ENCODE data around the gene PHF21A.

DNA sequence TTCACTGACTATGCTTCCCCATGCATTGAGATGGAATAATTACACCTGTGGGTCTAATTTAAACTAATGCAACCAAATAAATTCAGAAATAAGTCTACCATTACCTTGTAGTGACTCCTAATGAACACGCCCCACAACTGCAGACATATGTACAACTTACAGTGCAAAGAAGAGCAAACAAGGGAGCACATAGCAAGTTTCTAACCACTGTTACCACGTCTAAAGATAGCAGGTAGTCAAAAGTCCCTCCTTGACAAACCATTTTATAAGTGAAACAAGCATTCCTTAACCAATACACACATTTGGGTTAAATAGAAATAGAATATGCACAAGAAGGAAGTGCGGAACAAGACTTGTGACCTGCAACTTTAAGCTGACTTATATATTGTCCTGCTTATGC, 20.6 kb downstream of the PHF21A start:
- TF ChIP-seq, protein P1, sequence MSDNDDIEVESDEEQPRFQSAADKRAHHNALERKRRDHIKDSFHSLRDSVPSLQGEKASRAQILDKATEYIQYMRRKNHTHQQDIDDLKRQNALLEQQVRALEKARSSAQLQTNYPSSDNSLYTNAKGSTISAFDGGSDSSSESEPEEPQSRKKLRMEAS (IDR thresholded peaks at IDR 0.05) = no peak
- TF ChIP-seq KDM5A (IDR thresholded peaks at IDR 0.05; ENCODE audit: low read length) (no peak), EZH2 (IDR thresholded peaks at IDR 0.05; ENCODE audit: low read depth, low read length, severe bottlenecking) (no peak), CHD2 (IDR thresholded peaks at IDR 0.05; ENCODE audit: low read length) (no peak), RAD21 (IDR thresholded peaks at IDR 0.05 in 1 of 2, conservative IDR thresholded peaks at IDR 0.05 in 1 of 2; ENCODE audit: low read depth in 2 of 2, low read length in 2 of 2) (no peak), ZNF274 (IDR thresholded peaks at IDR 0.05; ENCODE audit: borderline replicate concordance, extremely low read depth, low read length) (no peak), EP300 (IDR thresholded peaks at IDR 0.05; ENCODE audit: borderline replicate concordance in 1 of 2, low read depth in 2 of 2, low read length in 2 of 2) (no peak), CBX5 (IDR thresholded peaks at IDR 0.05; ENCODE audit: low read depth, low read length) (no peak)
- TF ChIP-seq, protein P2, sequence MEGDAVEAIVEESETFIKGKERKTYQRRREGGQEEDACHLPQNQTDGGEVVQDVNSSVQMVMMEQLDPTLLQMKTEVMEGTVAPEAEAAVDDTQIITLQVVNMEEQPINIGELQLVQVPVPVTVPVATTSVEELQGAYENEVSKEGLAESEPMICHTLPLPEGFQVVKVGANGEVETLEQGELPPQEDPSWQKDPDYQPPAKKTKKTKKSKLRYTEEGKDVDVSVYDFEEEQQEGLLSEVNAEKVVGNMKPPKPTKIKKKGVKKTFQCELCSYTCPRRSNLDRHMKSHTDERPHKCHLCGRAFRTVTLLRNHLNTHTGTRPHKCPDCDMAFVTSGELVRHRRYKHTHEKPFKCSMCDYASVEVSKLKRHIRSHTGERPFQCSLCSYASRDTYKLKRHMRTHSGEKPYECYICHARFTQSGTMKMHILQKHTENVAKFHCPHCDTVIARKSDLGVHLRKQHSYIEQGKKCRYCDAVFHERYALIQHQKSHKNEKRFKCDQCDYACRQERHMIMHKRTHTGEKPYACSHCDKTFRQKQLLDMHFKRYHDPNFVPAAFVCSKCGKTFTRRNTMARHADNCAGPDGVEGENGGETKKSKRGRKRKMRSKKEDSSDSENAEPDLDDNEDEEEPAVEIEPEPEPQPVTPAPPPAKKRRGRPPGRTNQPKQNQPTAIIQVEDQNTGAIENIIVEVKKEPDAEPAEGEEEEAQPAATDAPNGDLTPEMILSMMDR (IDR thresholded peaks at IDR 0.05; ENCODE audit: control extremely low read depth in 1 of 3, insufficient read depth in 1 of 3, low read depth in 1 of 3, low read length in 3 of 3) = no peak
